HCT116 (cell line): ENCODE results near the gene PRLR. TPM values are rescaled to one million over a fixed set of nuclear protein-coding genes. Genes with fewer than 3 reads are reported as not detected.

ENCODE experiments used
- ATAC-seq: fragments of 200-7000 bp; cut with Tn5 transposase; 2 replicates; pipeline ENCODE4 v1.9.1; 2020; ENCODE audit warnings: mild to moderate bottlenecking, moderate library complexity
- BruUV-seq: library from RNA; stranded (reverse); fragments of 400-500 nt; replicated peaks from 2 replicates; lab custom pipeline; 2021; lab: Mats Ljungman, UMichigan
- CTCF ChIA-PET: fragments of 300-600 bp; sonication (Branson Sonifier 250); formaldehyde crosslinking; loops from one replicate; lab custom pipeline; 2021; ENCODE audit warnings: antibody characterized with exemption; lab: Charles Lee
- POLR2A ChIA-PET: fragments of 300-600, 350-600 bp; sonication (Branson Sonifier 250); formaldehyde crosslinking; loops from one replicate; lab custom pipeline; 2021; ENCODE audit warnings: antibody characterized with exemption; lab: Charles Lee
- RAD21 ChIA-PET, 2 experiments: fragments of 300-600 bp; sonication (Branson Sonifier 250); formaldehyde crosslinking; loops; one replicate each; lab custom pipeline; 2023; ENCODE audit warnings: low total read pairs in 2 of 2; ENCODE audit not compliant: uncharacterized antibody in 2 of 2, unreplicated experiment in 2 of 2, low non-redundant PET in 1 of 2; lab: Charles Lee
- DNase-seq: peaks from one replicate; pipeline ENCODE4 v3.0.0-alpha.2; 2010; ENCODE audit warnings: low read depth, low spot score
- H2AFZ ChIP-seq: fragments of 200-600 bp; shearing (Covaris generic), sonication (generic); 2 replicates; pipeline ENCODE4 v1.6.1; 2017; ENCODE audit warnings: low read depth, mixed run types, mixed read lengths, antibody characterized with exemption, low read length; ENCODE audit not compliant: poor library complexity, severe bottlenecking
- H3K27ac ChIP-seq: 2 replicates; pipeline ENCODE4 v1.5.1; 2012; ENCODE audit warnings: low read depth, low read length
- H3K27me3 ChIP-seq: fragments of 200-600 bp; sonication (generic); 2 replicates; pipeline ENCODE4 v1.6.1; 2016; ENCODE audit warnings: mixed run types, low read length, mixed read lengths; ENCODE audit not compliant: insufficient read depth
- H3K36me3 ChIP-seq, 2 experiments: fragments of 200-500 bp in 1 of 2; fragments of 200-600 bp in 1 of 2; sonication (Bioruptor generic) in 1 of 2; sonication (generic) in 1 of 2; 2 replicates each; pipeline versions ENCODE4 v1.5.1 to v1.6.1; 2014 to 2016; ENCODE audit warnings: low read length in 2 of 2, inconsistent platforms in 1 of 2, mixed read lengths in 1 of 2, mixed run types in 1 of 2; ENCODE audit not compliant: insufficient read depth in 2 of 2, control insufficient read depth in 1 of 2
- H3K4me1 ChIP-seq, 2 experiments: fragments of 200-600 bp in 1 of 2; sonication (generic) in 1 of 2; 2 replicates each; pipeline versions ENCODE4 v1.5.1 to v1.6.1; 2012 to 2017; ENCODE audit warnings: low read length in 2 of 2, inconsistent platforms in 1 of 2, mild to moderate bottlenecking in 1 of 2, mixed read lengths in 1 of 2, mixed run types in 1 of 2, moderate library complexity in 1 of 2; ENCODE audit not compliant: insufficient read depth in 2 of 2, control insufficient read depth in 1 of 2
- H3K4me2 ChIP-seq: fragments of 200-600 bp; sonication (generic); 2 replicates; pipeline ENCODE4 v1.6.1; 2017; ENCODE audit warnings: mixed run types, low read length, mixed read lengths
- H3K4me3 ChIP-seq, 2 experiments: fragments of 200-600 bp in 1 of 2; sonication (generic) in 1 of 2; replicated peaks in 1 of 2; 2 replicates each; pipeline ENCODE4 v1.5.1; 2011 to 2016; ENCODE audit warnings: low read length in 2 of 2, control low read depth in 1 of 2, low read depth in 1 of 2, mild to moderate bottlenecking in 1 of 2, mixed read lengths in 1 of 2, mixed run types in 1 of 2
- H3K79me2 ChIP-seq: fragments of 200-600 bp; sonication (generic); 2 replicates; pipeline ENCODE4 v1.6.1; 2017; ENCODE audit warnings: mild to moderate bottlenecking, mixed run types, low read length, moderate library complexity, mixed read lengths; ENCODE audit not compliant: insufficient read depth
- H3K9ac ChIP-seq: fragments of 200-600 bp; sonication (generic); 2 replicates; pipeline ENCODE4 v1.6.1; 2016; ENCODE audit warnings: low read length, mixed read lengths
- H3K9me2 ChIP-seq: fragments of 200-600 bp; sonication (generic), shearing (Covaris generic); 2 replicates; pipeline ENCODE4 v1.6.1; 2017; ENCODE audit warnings: mixed run types, mild to moderate bottlenecking, moderate library complexity; ENCODE audit not compliant: insufficient read depth
- H3K9me3 ChIP-seq, 2 experiments: fragments of 200-500 bp in 1 of 2; fragments of 200-600 bp in 1 of 2; sonication (Bioruptor generic) in 1 of 2; sonication (generic) in 1 of 2; 2 replicates each; pipeline ENCODE4 v1.6.1; 2014 to 2017; ENCODE audit warnings: low read length in 2 of 2, mixed read lengths in 2 of 2, inconsistent platforms in 1 of 2, low read depth in 1 of 2, mild to moderate bottlenecking in 1 of 2, mixed run types in 1 of 2, moderate library complexity in 1 of 2; ENCODE audit not compliant: control insufficient read depth in 1 of 2, insufficient read depth in 1 of 2
- H4K20me1 ChIP-seq: fragments of 200-600 bp; sonication (generic), shearing (Covaris generic); 2 replicates; pipeline ENCODE4 v1.6.1; 2017; ENCODE audit warnings: mixed run types, mild to moderate bottlenecking, moderate library complexity; ENCODE audit not compliant: insufficient read depth
- CBX3 ChIP-seq: IDR thresholded peaks from 2 replicates; pipeline ENCODE4 v1.6.1; 2012; ENCODE audit warnings: low read depth
- CEBPB ChIP-seq: IDR thresholded peaks from 2 replicates; pipeline ENCODE4 v1.6.1; 2012; ENCODE audit warnings: low read depth
- EZH2phosphoT487 ChIP-seq: fragments of 200-600 bp; IDR thresholded peaks from 2 replicates; pipeline ENCODE4 v1.6.1; 2018; ENCODE audit warnings: antibody characterized with exemption, borderline replicate concordance
- JUND ChIP-seq: IDR thresholded peaks from 2 replicates; pipeline ENCODE4 v1.6.1; 2012
- RAD21 ChIP-seq: IDR thresholded peaks from 2 replicates; pipeline ENCODE4 v1.6.1; 2012; ENCODE audit warnings: low read depth, mild to moderate bottlenecking
- SIN3A ChIP-seq: IDR thresholded peaks from 2 replicates; pipeline ENCODE4 v1.6.1; 2012; ENCODE audit warnings: low read depth
- TCF7L2 ChIP-seq: IDR thresholded peaks from 2 replicates; pipeline ENCODE4 v1.7.0; 2011; ENCODE audit warnings: borderline replicate concordance, inconsistent platforms; ENCODE audit not compliant: insufficient read depth, insufficient read length; ENCODE audit errors: extremely low read depth
- ZFX ChIP-seq: fragments of 450-650 bp; IDR thresholded peaks from 2 replicates; pipeline ENCODE4 v1.6.1; 2017
- intact Hi-C: fragments of 100-400 bp; cut with micrococcal nuclease; formaldehyde crosslinking; loops from 2 replicates; pipeline ENCODE4 v1.10.0; 2022
- total RNA-seq: library from RNA; stranded (reverse); gene quantifications from one replicate; pipeline ENCODE4 v1.2.1, GENCODE V29; 2021; ENCODE audit not compliant: unreplicated experiment
- TF ChIP-seq, protein P1 (sequence below): IDR thresholded peaks from 2 replicates; pipeline ENCODE4 v1.6.1; 2012; ENCODE audit warnings: low read depth

The PRLR gene
- total RNA-seq, 1 experiment from 2014 or later = 0.10 TPM

DNA sequence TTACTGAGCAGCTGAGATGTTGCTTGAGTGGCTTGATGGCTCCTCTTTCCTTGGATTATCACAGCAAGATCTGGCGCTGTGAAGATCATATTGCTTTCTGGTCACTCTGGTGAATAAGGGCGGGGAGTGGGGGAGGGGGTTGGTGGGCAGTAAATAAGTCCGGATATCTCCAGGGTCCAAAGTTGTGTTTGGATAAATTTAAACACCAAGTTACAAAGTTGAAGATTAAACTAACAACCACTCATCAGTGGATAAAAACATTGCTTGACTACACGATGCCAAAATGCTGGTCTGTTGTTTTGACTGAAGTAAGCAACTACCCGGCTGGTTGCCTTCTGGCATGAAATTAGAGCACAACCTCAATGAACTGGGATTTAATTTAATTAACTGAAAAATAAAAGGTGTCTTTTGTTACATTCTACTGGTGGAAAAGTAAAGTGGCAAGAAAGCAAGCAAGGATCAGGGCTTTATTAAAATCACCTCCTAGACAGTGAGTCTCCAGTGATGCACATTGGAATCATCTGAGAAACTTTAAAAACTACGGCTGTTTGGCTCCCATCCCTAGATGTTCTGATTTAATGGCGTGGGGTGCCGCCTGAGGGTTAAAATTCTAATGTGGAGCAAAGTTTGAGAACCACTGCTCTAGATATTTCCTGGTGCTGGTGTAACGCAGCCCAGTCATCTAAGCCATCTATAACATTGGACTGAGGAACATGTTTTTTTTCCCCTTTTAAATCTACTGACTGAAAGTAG, 95.8 kb downstream of the PRLR start:
- no peaks in the 10 kb centered on the region for H3K9me3 ChIP-seq
- no peak overlapping the region for H2AFZ ChIP-seq
- ATAC-seq (no peak), DNase-seq (no peak)
- H3K27ac ChIP-seq = no peak overlapping the region
- H3K4me1 ChIP-seq = no peaks in the 10 kb centered on the region
- H3K9ac ChIP-seq = no peak overlapping the region
- H3K79me2 ChIP-seq = no peaks in the 10 kb centered on the region
- peaks cover 11% of the 10 kb centered on the region for H3K27me3 ChIP-seq
- H4K20me1 ChIP-seq = no peaks in the 10 kb centered on the region
- H3K4me2 ChIP-seq = no peak overlapping the region
- TF ChIP-seq CBX3 (no peak), ZFX (no peak), SIN3A (no peak), JUND (no peak), EZH2phosphoT487 (no peak), CEBPB (no peak), TCF7L2 (no peak), RAD21 (no peak)
- TF ChIP-seq, protein P1, sequence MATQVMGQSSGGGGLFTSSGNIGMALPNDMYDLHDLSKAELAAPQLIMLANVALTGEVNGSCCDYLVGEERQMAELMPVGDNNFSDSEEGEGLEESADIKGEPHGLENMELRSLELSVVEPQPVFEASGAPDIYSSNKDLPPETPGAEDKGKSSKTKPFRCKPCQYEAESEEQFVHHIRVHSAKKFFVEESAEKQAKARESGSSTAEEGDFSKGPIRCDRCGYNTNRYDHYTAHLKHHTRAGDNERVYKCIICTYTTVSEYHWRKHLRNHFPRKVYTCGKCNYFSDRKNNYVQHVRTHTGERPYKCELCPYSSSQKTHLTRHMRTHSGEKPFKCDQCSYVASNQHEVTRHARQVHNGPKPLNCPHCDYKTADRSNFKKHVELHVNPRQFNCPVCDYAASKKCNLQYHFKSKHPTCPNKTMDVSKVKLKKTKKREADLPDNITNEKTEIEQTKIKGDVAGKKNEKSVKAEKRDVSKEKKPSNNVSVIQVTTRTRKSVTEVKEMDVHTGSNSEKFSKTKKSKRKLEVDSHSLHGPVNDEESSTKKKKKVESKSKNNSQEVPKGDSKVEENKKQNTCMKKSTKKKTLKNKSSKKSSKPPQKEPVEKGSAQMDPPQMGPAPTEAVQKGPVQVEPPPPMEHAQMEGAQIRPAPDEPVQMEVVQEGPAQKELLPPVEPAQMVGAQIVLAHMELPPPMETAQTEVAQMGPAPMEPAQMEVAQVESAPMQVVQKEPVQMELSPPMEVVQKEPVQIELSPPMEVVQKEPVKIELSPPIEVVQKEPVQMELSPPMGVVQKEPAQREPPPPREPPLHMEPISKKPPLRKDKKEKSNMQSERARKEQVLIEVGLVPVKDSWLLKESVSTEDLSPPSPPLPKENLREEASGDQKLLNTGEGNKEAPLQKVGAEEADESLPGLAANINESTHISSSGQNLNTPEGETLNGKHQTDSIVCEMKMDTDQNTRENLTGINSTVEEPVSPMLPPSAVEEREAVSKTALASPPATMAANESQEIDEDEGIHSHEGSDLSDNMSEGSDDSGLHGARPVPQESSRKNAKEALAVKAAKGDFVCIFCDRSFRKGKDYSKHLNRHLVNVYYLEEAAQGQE = no peak
- H3K9me2 ChIP-seq = no peaks in the 10 kb centered on the region
- ChIA-PET CTCF (no interaction called here), POLR2A (no interaction called here), RAD21 (no interaction called here)
- no TSS peak for BruUV-seq
- intact Hi-C loops = no loop called here
- no peaks in the 10 kb centered on the region for H3K36me3 ChIP-seq
- H3K4me3 ChIP-seq = no peak overlapping the region
